DND-41 (cell line): ENCODE measurements around the gene TYR.

Experiments used
- CTCF ChIP-seq: IDR thresholded peaks from 2 replicates; pipeline ENCODE4 v1.5.1; 2012; ENCODE audit warnings: borderline replicate concordance, low read length, moderate library complexity, mild to moderate bottlenecking; ENCODE audit not compliant: poor library complexity, severe bottlenecking; ENCODE audit errors: extremely low read depth
- EZH2 ChIP-seq: IDR thresholded peaks from 3 replicates; pipeline ENCODE4 v1.6.1; 2012; ENCODE audit warnings: borderline replicate concordance, low read depth, mild to moderate bottlenecking, moderate library complexity, low read length, inconsistent platforms; ENCODE audit not compliant: severe bottlenecking

- TF ChIP-seq CTCF = no peak
- TF ChIP-seq EZH2 = no peak
Measured at GRCh38 chr11:89184021-89184420, 6.3 kb downstream of the TYR start.
